Subcutaneous abdominal adipose tissue (tissue), 5 donors: ENCODE measurements around the gene SLC2A6.

Experiments used
- H3K27ac ChIP-seq: one replicate; pipeline ENCODE4 v1.7.0; 2013; ENCODE audit warnings: low read depth, mild to moderate bottlenecking, inconsistent platforms, low read length, moderate library complexity
- H3K27me3 ChIP-seq, 5 donors: one replicate each; pipeline ENCODE4 v1.7.0; 2013; ENCODE audit warnings: low read length in 5 of 5, inconsistent platforms in 1 of 5; ENCODE audit not compliant: control insufficient read depth in 5 of 5, insufficient read depth in 4 of 5
- H3K36me3 ChIP-seq, 5 donors: one replicate each; pipeline ENCODE4 v1.7.0; 2013; ENCODE audit warnings: low read length in 5 of 5; ENCODE audit not compliant: control insufficient read depth in 5 of 5, insufficient read depth in 5 of 5
- H3K4me1 ChIP-seq, 5 donors: one replicate each; pipeline ENCODE4 v1.7.0; 2013; ENCODE audit warnings: low read length in 5 of 5, mild to moderate bottlenecking in 3 of 5, moderate library complexity in 1 of 5; ENCODE audit not compliant: control insufficient read depth in 5 of 5, insufficient read depth in 5 of 5
- H3K4me3 ChIP-seq, 5 donors: one replicate each; pipeline ENCODE4 v1.7.0; 2013; ENCODE audit warnings: low read length in 5 of 5, low read depth in 1 of 5
- H3K9ac ChIP-seq, 5 donors: one replicate each; pipeline ENCODE4 v1.7.0; 2013; ENCODE audit warnings: low read length in 5 of 5, mild to moderate bottlenecking in 4 of 5, moderate library complexity in 3 of 5
- H3K9me3 ChIP-seq, 5 donors: one replicate each; pipeline ENCODE4 v1.7.0; 2013; ENCODE audit warnings: low read length in 5 of 5; ENCODE audit not compliant: control insufficient read depth in 5 of 5
- donor health status: healthy.
- donor health status: healthy.
- donor health status: healthy.
- donor health status: healthy.
- donor health status: healthy.

The SLC2A6 gene

DNA sequence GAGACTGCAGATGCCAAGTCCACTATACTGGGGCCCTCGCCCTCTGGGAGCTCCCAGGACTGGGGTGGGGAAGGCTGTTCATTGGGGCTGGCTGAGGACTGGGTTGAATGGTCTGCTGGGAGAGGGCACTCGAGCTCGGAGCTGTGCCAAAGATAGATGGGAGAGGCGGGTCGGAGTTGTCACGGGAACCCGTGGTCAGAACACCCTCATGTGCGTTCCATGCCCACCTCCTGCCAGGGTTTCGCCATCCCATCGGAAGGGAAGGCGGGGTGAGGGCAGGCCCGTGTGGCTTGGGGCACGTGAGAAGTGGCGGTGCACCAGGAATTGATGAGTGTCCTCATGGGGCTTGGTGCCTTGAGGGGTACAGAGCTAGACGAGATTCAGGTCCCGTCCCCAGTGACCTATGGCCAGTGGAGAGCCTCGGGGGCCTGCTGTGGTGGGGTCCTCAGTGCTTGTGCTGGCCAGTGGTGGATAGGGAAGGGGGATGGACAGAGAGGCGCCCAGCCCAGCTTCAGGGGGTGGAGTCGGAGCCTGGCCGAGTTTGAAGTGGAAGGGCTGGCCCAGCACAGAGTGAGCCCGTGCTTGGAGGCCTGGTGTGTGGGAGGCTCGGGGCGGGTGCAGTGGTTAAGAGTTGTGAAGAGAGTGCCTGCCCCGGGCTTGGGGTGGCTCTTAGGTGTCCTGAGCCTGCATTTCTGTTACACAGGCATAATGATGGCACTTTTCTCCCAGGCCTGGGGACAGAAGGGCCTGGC, 14.9 kb downstream of the SLC2A6 start:
- peaks cover 0 to 12% (median 10%) of the 10 kb centered on the region in 5 donors for H3K4me1 ChIP-seq
- peaks cover 0 to 10% (median 4%) of the 10 kb centered on the region in 5 donors for H3K36me3 ChIP-seq
- H3K27ac ChIP-seq: no peak overlapping the region
- H3K9me3 ChIP-seq: no peaks in the 10 kb centered on the region
- no peak overlapping the region for H3K4me3 ChIP-seq
- peak overlapping the region in 1 of 5 donors; percentile 15 for H3K9ac ChIP-seq
- H3K27me3 ChIP-seq: no peaks in the 10 kb centered on the region

DNA sequence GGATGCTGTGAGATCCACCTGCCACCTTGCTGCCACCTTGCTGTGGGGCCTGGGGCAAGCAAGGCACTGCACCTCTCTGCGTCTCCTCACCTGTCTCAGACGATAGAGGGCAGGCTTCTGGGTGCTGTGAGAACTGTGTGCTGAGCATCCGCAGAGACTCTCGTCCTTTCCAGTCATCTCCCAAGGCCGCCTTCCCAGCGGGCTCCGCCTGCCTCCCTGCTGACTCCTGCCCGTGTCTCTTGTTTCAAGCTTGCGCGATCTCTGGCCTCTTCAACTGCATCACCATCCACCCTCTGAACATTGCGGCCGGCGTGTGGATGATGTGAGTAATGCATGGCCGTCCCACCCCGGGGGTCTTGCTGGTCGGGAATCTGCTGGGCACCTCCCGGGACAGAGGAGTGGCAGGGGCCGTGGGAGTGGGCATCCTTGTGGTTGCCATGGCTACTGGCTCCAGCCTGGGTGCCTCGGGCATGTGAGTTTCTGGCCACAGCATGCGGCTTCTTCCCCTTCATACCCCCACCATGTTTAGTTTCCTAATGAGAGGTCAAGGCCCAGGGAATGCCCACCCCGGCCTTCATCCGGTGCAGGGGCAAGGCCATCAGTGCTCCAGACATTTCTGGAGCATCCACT, 15.6 kb downstream of the SLC2A6 start:
- no peaks in the 10 kb centered on the region for H3K9me3 ChIP-seq
- H3K27ac ChIP-seq: no peak overlapping the region
- no peaks in the 10 kb centered on the region for H3K27me3 ChIP-seq
- H3K9ac ChIP-seq: no peak overlapping the region
- H3K4me1 ChIP-seq: peaks cover 0 to 15% (median 12%) of the 10 kb centered on the region in 5 donors
- H3K4me3 ChIP-seq: no peak overlapping the region
- H3K36me3 ChIP-seq: peaks cover 0 to 5% (median 4%) of the 10 kb centered on the region in 5 donors

DNA sequence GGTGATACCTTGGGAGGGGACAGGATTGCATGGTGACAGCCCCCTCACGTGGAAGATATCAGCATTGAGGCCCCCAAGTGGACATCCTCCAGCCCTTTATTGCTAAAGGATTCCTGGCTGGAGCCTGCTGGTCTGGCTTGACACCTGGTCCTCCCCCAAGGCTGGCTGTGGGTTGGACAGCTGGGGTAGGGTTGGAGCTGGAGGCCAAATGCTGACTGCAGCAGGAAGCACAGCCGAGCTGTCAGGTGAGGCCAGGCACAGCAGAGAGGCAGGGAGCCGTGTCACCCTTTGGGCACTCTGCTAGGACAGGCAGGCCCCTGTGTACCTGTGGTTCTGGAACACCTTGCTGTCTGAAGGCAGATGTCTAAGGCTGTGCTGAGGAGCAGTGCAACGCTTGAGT, 16.9 kb downstream of the SLC2A6 start:
- Histone ChIP-seq H3K27me3 (peaks cover 0 to 3% (median 0%) of the 10 kb centered on the region in 5 donors), H3K4me1 (peaks cover 0 to 15% (median 12%) of the 10 kb centered on the region in 5 donors), H3K9ac (no peak overlapping the region), H3K4me3 (no peak overlapping the region), H3K9me3 (no peaks in the 10 kb centered on the region), H3K27ac (no peak overlapping the region), H3K36me3 (peaks cover 0 to 5% (median 3%) of the 10 kb centered on the region in 5 donors)

DNA sequence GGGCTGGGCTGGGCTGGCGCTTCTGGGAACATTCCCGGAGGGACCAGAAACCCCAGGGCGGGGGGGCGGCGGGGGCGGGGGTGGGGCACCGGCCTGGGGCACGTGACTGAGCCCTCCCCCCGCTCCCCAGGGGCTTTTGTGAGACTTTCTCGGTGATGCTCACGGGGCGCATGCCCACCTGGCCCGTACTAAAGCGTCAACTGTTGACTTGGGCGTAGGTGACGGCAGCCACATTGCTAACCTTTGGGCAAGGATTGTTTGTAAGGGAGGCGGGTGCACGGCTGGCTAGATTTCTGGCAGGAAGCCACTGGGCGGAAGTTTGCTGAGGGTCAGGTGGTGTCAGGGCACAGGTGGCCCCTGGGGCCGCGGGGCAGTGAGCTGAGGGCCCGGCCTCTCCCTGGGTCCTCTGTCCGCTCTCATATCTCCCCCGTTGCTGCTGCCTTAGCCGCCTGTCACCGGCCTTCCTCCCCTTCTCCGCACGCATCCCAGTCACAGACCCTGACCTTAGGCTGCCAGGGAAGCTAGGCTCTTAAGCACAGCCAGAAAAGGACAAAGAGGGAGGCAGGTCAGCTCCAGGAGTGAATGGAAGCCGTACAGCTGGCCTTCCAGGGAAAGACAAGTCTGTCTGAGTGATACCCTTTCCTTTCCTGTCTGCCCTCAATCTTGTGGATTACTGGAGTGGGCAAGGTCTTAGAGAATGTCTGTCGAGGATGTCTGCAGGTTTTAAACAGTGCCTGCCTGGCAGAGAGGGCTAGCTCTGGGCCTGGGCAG, 18.3 kb downstream of the SLC2A6 start:
- Histone ChIP-seq H3K9me3 (no peaks in the 10 kb centered on the region), H3K27me3 (peaks cover 0 to 3% (median 0%) of the 10 kb centered on the region in 5 donors), H3K4me1 (peaks cover 0 to 15% (median 12%) of the 10 kb centered on the region in 5 donors), H3K9ac (peak overlapping the region in 4 of 5 donors; percentile 28 to 68 (median 58)), H3K36me3 (peaks cover 0 to 5% (median 3%) of the 10 kb centered on the region in 5 donors), H3K27ac (peak overlapping the region; percentile 41), H3K4me3 (peak overlapping the region in 4 of 5 donors; percentile 33 to 76 (median 62))

DNA sequence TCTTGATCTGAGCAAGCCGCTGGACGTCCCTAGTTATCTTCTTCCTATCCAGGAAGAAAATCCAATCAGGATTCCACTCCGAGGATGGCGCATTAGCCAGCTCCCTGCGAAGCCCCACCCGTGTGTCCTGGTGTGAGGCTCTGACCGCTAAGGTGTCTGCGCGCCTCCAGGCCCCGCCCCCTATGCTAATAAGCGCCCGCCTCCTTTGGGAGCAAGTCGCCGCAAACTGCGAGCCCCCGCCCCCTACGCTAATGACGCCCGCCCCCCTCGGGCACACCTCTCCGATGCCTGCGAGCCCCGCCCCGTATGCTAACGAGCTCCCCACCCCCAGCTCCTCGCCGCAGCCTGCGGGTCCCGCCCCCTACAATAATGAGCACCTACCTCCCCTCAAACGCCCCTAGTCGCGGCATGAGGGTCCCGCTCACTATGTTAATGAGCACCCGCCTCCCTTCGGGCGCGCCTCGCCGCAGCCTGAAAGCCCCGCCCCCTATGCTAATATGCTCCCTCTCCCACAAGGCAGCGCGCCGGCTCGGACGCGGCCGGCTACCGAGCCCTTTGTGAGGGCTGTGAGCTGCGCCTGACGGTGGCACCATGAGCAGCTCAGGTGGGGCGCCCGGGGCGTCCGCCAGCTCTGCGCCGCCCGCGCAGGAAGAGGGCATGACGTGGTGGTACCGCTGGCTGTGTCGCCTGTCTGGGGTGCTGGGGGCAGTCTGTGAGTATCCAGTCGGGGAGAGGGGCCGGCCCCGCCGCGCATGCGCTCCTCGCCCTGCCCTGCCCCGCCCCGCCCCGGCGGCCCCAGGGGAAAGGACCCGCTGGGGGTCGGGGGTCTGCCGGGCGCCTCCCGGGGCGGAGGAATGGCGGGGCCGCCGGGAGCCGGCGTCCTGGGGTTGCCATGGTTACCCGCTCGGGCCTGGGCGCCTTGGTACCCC, 19.2 kb downstream of the SLC2A6 start, which contains the start of gene CACFD1:
Gene CACFD1, plus strand, starts transcription at position 503 of the 929 bp plus-strand sequence. Its CDS starts 89 bp downstream, at position 592.
- Histone ChIP-seq H3K9me3 (no peaks in the 10 kb centered on the region), H3K36me3 (peaks cover 0 to 3% (median 2%) of the 10 kb centered on the region in 5 donors), H3K9ac (peak within 1 kb of the TSS in 4 of 5 donors; percentile 63 to 85 (median 70)), H3K4me3 (peak within 1 kb of the TSS; percentile 66 to 76 (median 68)), H3K27me3 (peaks cover 0 to 3% (median 0%) of the 10 kb centered on the region in 5 donors), H3K4me1 (peaks cover 0 to 15% (median 12%) of the 10 kb centered on the region in 5 donors), H3K27ac (peak within 1 kb of the TSS; percentile 50)

DNA sequence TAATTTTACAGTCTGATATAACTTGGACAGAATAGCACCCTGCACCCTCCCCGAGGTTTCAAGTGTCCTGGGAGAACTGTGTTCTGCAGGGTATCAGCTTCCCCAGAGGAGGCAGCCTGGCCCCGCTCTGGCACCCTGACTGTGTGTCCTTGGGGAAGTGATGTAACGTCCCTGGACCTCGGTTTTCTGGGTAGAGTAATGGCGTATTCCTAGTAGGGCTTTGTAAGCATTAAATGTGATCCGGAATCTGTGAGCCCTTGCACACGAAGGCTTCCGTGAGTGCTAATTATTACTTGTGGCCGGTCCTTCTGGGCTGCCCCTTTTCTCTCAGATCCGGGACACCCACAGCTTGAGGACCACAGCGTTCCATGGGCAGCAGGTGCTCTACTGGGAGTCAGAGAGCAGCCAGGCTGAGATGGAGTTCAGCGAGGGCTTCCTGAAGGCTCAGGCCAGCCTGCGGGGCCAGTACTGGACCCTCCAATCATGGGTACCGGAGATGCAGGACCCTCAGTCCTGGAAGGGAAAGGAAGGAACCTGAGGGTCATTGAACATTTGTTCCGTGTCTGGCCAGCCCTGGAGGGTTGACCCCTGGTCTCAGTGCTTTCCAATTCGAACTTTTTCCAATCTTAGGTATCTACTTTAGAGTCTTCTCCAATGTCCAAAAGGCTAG, 20.1 kb downstream of the SLC2A6 start:
- Histone ChIP-seq H3K27me3 (peaks cover 0 to 3% (median 0%) of the 10 kb centered on the region in 5 donors), H3K4me1 (peaks cover 0 to 15% (median 12%) of the 10 kb centered on the region in 5 donors), H3K9ac (no peak overlapping the region), H3K9me3 (no peaks in the 10 kb centered on the region), H3K27ac (no peak overlapping the region), H3K4me3 (peak overlapping the region in 4 of 5 donors; percentile 47 to 76 (median 71)), H3K36me3 (no peaks in the 10 kb centered on the region)

DNA sequence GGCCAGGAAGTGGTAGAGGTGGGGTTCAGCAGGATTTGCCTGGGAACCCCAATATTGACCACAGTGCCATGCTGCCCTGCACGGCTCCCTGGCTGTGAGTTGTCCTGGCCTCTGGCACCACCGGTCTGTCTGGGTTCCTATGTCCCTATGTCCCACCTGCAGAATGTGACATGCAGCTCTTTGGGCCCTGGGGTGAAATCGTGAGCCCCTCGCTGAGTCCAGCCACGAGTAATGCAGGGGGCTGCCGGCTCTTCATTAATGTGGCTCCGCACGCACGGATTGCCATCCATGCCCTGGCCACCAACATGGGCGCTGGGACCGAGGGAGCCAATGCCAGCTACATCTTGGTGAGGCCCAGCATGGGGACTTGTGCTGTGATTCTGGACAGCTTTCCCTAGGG, 21.2 kb downstream of the SLC2A6 start:
- Histone ChIP-seq H3K27me3 (peaks cover 0 to 3% (median 0%) of the 10 kb centered on the region in 5 donors), H3K4me3 (no peak overlapping the region), H3K36me3 (no peaks in the 10 kb centered on the region), H3K9me3 (no peaks in the 10 kb centered on the region), H3K27ac (no peak overlapping the region), H3K9ac (no peak overlapping the region), H3K4me1 (peaks cover 0 to 15% (median 12%) of the 10 kb centered on the region in 5 donors)

DNA sequence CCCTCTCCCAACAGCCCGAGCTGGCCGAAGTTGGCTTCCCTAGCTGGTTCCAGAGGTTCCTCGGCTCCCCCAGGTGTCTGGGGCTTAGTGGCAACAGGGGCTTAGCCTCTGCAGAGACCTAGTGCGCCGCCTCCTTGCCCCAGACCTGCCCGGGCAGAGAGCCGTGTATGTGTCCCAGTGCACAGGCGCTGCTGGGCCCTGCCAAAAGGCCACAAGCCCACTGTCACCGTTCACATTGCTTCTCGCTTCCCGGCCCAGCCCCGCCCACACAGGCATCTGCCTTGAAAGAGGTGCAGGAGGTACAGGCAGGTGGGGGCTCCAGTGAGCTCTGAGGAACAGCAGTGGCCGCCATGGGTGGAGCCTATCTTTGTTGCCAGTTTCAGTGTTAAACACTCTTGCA, 21.7 kb downstream of the SLC2A6 start:
- peaks cover 0 to 15% (median 12%) of the 10 kb centered on the region in 5 donors for H3K4me1 ChIP-seq
- H3K27ac ChIP-seq: no peak overlapping the region
- no peaks in the 10 kb centered on the region for H3K36me3 ChIP-seq
- no peaks in the 10 kb centered on the region for H3K9me3 ChIP-seq
- no peak overlapping the region for H3K9ac ChIP-seq
- H3K4me3 ChIP-seq: no peak overlapping the region
- peaks cover 0 to 3% (median 0%) of the 10 kb centered on the region in 5 donors for H3K27me3 ChIP-seq
